IMR-90 (cell line): ENCODE measurements around the gene TNFRSF13B.

Experiments used
- POLR2A ChIP-seq: IDR thresholded peaks from 2 replicates; pipeline ENCODE4 v1.6.1; 2012; ENCODE audit warnings: mild to moderate bottlenecking, low read depth, low read length
- RAD21 ChIP-seq: IDR thresholded peaks from 2 replicates; pipeline ENCODE4 v1.6.1; 2012; ENCODE audit warnings: low read length, improper control_type of control experiment
- TF ChIP-seq, protein P1 (sequence below): conservative IDR thresholded peaks from 2 replicates; pipeline ENCODE4 v1.5.1; 2012; ENCODE audit warnings: mild to moderate bottlenecking, low read depth, low read length, improper control_type of control experiment
- TF ChIP-seq, protein P2 (sequence below): fragments of 150-350 bp; IDR thresholded peaks from 2 replicates; pipeline ENCODE4 v1.6.1; 2017; ENCODE audit warnings: mild to moderate bottlenecking, antibody characterized with exemption, low read length, low read depth

DNA sequence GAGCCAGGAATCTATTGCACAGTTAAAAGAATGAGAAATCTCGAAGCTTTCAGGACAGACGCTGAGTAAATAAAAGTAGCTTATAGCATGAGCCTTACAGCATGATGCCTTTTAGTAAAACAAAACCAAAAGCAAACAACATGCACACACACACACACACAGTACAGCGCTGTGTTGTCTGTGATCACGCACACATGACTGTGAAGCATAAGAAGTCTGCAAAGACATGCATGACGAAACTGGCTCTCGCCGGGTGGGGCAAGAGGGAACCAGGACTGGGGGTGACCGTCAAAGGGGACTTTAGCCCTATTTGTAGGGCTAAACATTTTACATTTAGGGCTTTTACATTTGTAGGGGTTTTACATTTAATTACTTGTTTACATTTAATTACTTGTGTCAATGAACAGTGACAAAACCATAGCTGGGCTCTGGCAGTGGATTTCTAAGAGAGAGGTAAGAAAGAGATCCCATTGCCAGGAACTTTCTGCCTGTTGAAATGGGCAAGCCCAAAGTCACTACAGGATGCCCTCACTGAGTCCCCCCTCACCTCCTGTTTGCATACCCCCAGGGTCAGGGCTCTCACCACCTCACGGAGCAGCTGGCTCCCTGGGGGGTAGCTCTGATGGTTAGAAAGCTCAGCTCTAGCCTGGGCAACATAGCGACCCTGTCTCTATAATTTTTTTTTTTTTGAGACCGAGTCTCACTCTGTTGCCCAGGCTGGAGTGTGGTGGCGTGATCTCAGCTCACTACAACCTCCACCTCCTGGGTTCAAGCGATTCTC, 2.0 kb upstream of the TNFRSF13B start:
- TF ChIP-seq, protein P1, sequence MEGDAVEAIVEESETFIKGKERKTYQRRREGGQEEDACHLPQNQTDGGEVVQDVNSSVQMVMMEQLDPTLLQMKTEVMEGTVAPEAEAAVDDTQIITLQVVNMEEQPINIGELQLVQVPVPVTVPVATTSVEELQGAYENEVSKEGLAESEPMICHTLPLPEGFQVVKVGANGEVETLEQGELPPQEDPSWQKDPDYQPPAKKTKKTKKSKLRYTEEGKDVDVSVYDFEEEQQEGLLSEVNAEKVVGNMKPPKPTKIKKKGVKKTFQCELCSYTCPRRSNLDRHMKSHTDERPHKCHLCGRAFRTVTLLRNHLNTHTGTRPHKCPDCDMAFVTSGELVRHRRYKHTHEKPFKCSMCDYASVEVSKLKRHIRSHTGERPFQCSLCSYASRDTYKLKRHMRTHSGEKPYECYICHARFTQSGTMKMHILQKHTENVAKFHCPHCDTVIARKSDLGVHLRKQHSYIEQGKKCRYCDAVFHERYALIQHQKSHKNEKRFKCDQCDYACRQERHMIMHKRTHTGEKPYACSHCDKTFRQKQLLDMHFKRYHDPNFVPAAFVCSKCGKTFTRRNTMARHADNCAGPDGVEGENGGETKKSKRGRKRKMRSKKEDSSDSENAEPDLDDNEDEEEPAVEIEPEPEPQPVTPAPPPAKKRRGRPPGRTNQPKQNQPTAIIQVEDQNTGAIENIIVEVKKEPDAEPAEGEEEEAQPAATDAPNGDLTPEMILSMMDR = no peak
- TF ChIP-seq POLR2A = no peak
- TF ChIP-seq, protein P2, sequence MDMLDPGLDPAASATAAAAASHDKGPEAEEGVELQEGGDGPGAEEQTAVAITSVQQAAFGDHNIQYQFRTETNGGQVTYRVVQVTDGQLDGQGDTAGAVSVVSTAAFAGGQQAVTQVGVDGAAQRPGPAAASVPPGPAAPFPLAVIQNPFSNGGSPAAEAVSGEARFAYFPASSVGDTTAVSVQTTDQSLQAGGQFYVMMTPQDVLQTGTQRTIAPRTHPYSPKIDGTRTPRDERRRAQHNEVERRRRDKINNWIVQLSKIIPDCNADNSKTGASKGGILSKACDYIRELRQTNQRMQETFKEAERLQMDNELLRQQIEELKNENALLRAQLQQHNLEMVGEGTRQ = no peak
- no peak for TF ChIP-seq RAD21
